ENCODE measurements around the gene LGALS12.

LGALS12 gene

GRCh38 chr11:63530021-63530420 is 24.1 kb downstream of the LGALS12 start:
- no peak for TF ChIP-seq CTCF (IDR thresholded peaks at IDR 0.05)

GRCh38 chr11:63532117-63532516 is 26.2 kb downstream of the LGALS12 start:
- no peak for TF ChIP-seq CTCF (IDR thresholded peaks at IDR 0.05)

- no peak for TF ChIP-seq CTCF (IDR thresholded peaks at IDR 0.05)
Measured at GRCh38 chr11:63532799-63533475, 27.1 kb downstream of the LGALS12 start.

- TF ChIP-seq CTCF (IDR thresholded peaks at IDR 0.05) = no peak
Measured at GRCh38 chr11:63534076-63534475, 28.2 kb downstream of the LGALS12 start.

- no peak for TF ChIP-seq CTCF (IDR thresholded peaks at IDR 0.05)
Measured at GRCh38 chr11:63534895-63535461, 29.1 kb downstream of the LGALS12 start.

- no peak for TF ChIP-seq CTCF (IDR thresholded peaks at IDR 0.05)
Measured at GRCh38 chr11:63535734-63536133, 29.9 kb downstream of the LGALS12 start.

GRCh38 chr11:63536669-63537292 is 30.9 kb downstream of the LGALS12 start, which contains the start of gene PLAAT4:
Gene PLAAT4 (plus strand): TSS chr11:63536808. CDS start chr11:63536869, 61 bp downstream.
- TF ChIP-seq CTCF (IDR thresholded peaks at IDR 0.05) = no peak
